ENCODE measurements around the gene CELF2.

Gene CELF2

DNA sequence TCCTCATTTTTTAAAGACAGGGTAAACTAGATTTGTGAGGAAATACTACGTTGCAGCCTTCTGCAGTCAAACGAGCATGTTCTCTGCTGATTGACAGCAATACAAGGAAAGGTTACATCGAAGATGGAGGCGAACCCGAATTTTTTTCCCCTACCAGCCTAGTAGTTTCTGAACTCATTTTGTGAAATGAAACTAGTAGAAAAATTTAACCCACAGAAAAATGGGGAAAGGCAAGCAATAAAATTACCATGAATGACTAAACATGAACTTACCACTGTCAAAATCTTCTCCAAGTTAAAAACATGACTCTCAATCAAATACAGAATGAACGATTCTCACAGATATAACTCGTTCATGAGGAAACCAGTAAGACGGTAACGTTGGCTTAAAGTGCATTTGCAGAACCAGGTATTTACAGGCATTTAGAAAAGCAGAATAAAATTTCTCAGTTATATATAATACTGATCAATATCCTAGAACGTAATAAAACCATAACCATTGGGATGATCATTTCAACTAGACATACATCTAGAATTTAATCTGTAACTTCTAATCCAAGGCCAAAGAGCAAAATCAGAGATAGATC is 73.9 kb downstream of the CELF2 start:
- in situ Hi-C loops (cut with HindIII; ENCODE audit: low sequenced_read_pairs): no loop called here

DNA sequence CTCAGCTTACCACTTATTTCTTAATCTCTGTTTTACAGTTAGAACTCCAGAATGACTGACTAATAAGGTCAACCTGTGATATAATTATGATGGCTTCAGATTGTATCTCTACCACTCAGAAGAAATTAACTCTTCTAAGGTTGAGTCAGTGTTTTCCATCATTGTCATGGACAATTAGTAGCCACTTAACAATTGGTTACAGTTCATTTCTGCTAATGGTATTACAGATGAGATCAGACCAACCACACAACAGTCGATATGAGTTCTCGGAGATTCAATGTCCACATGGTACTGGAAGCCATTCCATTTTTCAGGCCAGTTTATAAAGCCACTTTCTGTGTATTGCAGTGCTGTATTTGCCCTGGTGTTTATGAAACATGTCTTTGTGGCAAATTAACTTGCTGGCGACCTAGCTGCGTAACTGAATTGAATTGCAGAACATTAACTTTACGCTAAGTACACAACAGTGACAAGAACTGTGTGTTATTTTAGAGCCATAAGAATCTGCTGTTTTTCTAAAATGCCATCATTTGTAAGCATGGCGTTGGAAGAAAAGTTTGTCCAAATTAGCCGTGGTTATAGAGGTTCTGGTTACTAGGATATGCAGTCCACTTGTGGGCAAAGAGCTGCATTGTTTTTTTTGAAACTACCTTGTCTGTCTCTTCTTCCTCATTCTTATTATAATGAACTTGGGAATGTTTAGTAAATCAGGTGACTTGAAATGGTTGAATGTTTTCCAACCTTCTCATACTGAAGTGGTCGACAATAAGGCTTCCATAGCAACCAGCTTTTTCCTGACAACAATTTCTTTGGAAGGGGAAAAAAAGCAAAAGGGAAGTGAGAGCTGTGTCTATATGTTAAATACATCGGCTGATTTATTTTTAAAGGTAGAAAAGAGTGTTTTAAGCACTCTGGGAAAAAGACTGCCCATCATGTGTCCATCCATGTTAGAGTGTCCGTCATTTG is 76.4 kb downstream of the CELF2 start:
- in situ Hi-C loops (cut with HindIII; ENCODE audit: low sequenced_read_pairs): no loop called here

DNA sequence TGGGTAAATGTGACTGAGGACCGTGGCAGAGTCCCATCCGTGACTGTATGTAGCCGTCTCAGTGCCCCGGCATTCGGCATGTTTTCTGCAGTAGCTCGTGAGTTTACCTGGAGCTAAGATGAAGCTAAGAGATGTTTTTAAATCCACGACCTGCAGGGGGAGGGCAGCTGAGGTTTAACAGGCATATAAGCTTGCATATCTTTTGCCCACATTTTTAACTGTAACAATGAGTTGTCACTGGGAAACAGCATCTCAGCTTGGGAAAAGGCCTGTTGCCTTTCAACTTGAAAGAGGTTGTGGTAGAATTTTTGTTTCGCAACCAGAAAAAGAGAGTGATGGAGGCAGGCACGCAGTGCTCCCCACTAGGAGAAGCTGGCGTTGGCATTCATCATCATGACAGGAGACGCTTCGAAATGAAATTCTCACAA is 77.7 kb downstream of the CELF2 start:
- in situ Hi-C loops (cut with HindIII; ENCODE audit: low sequenced_read_pairs): no loop called here

DNA sequence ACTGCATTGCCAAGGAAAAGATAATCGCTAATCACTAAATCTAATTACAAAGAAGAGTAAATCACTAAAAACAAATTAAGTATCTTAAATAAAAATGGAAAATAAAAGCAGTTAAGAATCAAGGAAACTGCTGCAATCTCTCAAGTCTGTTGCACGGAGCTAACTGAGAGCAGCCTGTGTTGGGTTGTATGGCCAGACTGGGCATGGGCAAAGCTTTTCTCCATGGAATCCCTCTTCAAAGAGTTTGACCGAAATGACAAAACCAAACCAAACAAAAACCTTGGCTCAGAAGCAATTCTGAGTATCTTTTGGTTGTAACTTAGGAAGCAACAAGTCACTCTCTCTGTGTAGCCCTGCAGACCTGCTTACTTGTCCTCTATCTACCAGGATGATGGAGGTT is 78.8 kb downstream of the CELF2 start:
- in situ Hi-C loops (cut with HindIII; ENCODE audit: low sequenced_read_pairs): no loop called here

DNA sequence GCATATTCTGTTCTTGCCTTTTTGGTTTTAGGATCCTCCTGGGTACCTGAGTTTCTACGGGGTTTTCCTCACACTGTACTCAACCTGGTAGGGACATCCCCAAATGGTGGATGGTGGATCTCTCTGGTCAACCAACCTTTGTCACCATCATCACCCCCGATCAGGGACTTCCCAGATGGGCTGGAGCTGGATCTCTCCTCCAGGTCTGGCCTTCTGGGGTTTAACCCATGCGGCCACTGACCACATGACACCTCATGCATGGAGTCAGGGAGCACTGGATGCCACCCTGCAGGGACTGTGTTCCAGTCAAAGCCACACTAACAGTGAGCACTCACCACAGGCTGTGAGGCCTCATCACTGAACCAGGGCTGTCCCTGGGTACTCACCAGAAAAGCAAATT is 80.0 kb downstream of the CELF2 start:
- in situ Hi-C loops (cut with HindIII; ENCODE audit: low sequenced_read_pairs): no loop called here

DNA sequence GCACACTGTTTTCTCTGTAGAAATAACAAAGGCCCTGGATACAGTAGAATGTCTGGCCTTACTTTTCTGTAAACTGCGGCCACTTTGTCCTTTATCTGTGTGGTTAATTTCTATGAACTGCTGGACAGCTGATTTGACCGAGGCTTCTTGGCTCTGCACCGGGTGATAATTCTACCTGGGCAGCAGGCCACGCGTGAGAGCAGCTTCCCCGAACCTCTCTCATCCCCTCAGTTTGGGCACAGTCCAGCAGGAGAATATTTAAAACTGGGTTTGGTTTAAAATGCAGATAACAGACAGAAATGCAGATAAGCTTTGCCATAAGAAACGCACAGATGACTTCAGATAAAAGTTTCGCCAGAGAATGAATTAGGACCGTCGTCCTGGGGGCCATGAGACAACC is 81.0 kb downstream of the CELF2 start:
- in situ Hi-C loops (cut with HindIII; ENCODE audit: low sequenced_read_pairs): no loop called here

DNA sequence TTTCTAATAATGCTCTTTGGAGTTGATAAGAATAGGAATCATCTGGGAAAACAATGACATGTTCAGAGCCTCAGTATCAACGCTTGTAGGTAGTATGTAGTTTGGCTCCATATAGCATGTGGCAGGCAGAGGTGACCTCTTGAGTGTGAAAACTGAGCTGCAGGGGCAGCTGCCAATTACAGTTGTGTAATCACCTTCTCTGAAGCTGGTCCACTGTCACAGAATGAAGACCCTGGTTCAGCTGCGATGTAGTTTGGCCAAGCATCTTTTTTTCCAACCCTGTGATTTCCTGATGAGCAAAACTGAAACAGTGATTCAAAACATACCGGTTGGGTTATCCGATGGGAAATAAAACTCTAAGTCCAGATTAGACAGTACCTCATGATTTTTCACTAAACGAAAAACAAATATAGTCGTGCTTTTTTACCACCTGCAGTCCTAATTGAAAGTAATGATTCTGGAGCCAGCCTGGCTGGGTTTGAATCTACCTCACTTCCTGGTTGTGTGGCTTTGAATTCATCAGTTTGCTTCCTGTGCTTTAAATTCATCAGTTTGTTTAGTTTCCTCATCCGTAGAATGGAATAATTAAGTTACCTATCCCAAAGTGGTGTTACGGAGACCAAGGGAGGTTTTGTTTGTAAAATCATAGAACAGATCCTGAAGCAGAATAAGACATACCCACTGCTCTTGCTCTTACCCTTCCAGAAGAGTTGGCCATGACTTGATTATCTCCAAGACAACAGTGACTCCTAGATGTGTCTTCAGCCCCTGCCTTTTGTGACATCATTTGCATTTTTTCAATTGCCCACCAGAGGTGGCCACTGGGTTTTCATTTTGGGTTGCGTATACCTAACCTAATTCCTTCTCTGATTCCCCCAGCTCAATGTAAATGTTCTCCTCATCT is 87.4 kb downstream of the CELF2 start:
- in situ Hi-C loops (cut with HindIII; ENCODE audit: low sequenced_read_pairs): no loop called here

DNA sequence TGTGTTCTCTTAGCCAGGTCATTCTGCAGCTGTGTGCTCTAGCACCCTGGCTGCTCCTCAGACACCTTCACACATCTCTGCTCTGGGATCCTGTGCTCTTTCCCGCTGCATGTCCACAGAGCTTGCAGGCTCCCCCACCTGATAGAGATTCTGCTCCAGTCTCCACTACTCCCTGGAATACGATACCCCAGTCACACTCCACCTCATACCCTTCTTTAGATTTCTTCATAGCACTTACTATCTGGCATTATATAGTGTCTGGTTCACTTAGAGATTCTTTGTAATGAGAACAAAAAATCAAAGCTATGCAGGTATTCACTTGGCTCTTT is 88.0 kb downstream of the CELF2 start:
- in situ Hi-C loops (cut with HindIII; ENCODE audit: low sequenced_read_pairs): no loop called here

DNA sequence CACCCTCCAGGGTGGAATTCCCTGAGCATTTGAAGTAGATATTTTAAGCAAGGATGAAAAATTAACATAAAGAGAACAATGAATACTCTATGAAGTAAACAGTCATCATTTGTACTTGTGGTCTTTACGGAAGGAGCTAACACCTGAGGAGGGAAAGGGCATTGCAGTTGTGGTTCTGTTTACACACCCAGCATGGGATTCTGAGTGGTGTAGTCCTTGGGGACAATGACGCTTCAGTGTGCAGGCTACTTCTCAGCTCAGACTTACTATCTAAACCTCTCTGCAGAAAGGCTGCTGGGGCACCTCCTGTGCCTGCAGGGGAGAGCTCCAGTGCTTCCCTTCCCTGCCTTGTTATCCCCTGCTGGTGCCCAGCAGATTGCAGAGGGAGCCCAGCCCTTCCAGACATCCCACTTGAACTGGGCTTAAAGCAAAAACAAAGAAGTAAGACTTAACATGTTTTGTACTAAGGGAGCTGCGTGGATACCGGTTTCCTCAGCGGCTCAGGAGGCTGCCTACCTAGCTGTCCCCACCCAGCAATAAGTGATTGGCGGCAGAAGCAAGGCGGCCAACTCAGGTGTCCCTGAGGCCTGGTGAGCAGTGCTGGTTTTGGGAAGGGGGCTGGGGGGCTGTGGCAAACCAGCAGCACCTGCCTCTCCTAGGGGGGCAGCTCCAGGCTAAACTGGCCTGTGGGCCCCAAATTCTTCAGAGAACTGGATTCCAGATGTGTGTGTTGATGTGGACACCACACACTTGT is 89.1 kb downstream of the CELF2 start:
- in situ Hi-C loops (cut with HindIII; ENCODE audit: low sequenced_read_pairs): no loop called here

DNA sequence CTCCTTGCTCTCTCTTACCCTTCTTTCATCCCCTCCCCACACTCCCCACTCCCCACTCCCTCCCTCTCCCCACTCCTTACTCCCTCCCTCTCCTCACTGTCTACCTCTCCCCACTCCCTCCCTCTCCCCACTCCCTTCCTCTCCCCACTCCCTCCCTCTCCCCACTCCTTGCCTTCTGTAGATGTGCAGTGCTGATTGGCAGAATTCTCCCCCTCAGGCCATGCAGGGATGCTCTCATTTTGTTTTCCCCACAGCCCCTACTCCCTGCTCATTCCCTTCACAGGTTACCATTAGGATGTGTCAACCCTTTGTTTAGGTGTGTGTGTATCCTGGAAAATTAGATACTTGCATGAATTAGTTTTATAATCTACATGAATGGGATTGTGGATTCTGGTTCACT is 90.3 kb downstream of the CELF2 start:
- in situ Hi-C loops (cut with HindIII; ENCODE audit: low sequenced_read_pairs): no loop called here

DNA sequence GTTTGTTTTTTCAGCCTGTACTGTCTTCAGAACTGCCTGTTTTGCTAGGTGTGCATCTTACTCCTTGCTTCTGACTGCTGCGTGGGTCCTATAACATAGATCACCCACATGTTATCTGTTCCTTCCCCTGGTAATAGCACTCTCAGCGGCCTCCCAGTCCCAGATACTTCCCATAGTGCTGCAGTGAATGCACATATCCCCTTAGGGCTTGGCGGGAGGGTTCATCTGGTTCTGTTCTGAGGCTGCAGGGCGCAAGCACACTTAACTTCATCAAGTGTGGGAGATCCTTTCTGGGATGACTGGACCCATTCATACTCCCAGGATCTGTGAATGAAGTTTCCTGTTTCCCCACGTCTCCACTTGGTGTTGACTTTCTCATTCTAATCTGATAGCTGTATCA is 90.7 kb downstream of the CELF2 start:
- in situ Hi-C loops (cut with HindIII; ENCODE audit: low sequenced_read_pairs): no loop called here

DNA sequence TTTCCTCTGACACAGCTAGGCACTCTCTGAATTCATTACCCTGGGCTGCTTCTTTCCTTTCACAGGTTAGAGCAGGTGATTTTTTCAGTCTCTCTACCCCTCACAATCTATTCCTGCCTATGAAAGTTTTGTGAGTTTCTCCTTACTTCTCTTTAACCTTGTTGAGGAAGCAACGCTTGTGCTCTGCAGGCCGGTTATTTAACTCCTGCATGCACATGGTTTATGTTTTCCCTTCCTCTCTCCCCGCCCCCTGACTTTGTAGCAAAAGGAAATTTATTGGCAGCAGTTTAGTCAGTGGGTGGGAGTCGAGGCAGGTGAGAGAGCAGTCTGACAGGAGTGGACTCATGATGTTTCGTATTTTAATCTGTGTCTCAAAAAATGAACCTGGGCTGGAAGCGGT is 91.9 kb downstream of the CELF2 start:
- in situ Hi-C loops (cut with HindIII; ENCODE audit: low sequenced_read_pairs): no loop called here

DNA sequence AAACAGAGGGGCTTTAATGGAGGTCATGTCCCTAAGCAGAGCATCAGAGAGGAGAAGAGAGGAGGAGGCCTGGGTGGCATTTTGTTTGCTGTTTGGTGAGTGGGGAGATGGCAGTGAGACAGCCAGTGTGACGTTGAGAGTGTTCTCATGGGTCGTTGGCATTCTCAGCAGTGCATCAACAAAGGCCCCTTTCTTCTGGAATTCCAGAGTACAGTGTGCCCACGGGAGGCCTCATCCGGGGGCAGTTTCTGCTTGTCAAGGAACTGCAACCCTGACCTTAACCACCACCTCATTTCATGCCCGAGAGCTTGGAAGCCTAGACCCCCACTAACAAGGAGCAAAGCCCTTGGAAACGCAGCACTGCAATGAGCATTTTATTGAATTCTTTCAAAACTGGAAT is 92.9 kb downstream of the CELF2 start:
- in situ Hi-C loops (cut with HindIII; ENCODE audit: low sequenced_read_pairs): loop anchor here (5.0 kb wide), 1 partner anchor 58 kb away; no protein-coding TSS in a partner anchor

DNA sequence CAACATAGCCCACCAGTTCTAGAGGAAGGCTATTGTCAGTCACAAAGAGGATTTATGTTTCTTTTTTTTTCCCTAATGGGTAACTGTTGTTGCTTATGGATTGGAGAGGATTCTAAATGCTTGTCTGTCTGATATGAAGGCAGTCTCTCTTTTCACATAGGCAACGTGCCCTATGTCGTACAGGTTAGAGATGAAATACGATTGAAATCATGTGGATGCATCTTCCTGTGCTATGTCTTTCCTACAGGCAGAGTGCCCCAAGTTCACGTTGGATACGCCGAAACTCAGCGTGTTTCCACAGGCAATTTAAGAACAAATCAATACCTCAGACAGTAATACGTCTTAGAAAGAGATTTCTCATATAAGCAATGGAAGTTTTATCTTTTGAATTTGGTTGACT is 93.8 kb downstream of the CELF2 start:
- in situ Hi-C loops (cut with HindIII; ENCODE audit: low sequenced_read_pairs): loop anchor here (5.0 kb wide), 1 partner anchor 59 kb away; no protein-coding TSS in a partner anchor

DNA sequence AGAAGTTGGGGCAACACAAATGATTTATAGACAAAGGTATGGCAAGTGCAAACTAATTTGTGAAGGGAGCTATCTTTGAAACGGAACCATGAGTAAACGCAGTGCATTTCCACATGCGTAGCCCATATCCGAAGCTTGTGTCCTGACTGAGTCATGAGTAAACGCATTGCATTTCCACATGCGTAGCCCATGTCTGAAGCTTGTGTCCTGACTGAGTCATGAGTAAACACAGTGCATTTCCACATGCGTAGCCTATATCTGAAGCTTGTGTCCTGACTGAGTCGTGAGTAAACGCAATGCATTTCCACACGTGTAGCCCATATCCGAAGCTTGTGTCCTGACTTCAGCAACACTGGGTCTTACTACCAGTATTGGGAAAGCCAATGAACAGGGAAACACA is 95.0 kb downstream of the CELF2 start:
- in situ Hi-C loops (cut with HindIII; ENCODE audit: low sequenced_read_pairs): loop anchor here (5.0 kb wide), 1 partner anchor 60 kb away; no protein-coding TSS in a partner anchor

DNA sequence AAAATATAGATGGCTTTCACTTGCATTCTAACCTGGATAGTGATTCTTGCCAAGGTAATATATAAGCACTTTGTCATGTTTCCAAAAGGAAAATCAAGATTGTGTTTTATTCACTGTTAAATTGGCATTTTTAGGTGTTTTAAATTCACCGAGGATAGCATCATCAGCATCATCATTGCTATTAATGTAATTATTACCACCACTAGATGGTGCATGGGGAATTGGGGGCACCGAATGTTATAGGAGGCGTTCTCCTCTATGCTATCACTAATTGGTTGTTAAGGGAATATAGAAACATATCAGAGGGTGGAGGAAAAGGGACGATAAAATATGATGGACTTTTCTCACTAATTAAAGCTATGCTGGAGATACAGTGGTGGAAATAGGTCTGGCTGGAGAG is 95.5 kb downstream of the CELF2 start:
- in situ Hi-C loops (cut with HindIII; ENCODE audit: low sequenced_read_pairs): loop anchor here (5.0 kb wide), 1 partner anchor 61 kb away; no protein-coding TSS in a partner anchor

DNA sequence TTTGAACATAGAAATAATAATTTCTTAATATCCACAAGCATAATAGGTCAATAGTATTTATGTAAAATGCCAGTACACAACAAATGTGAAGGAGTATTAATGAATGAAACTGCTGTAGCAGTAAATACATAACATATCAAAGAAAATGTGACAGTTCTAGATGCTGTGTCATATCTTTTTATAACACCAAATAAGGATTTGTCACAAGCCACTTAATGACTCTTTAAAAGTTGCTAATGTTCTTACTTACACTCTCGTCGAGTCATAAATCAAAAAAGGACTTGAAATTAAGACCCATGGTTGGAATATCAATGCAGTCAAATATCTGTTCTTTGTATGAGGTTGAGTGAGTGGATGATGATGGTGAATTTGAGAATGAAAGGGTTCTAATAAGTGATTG is 96.6 kb downstream of the CELF2 start:
- in situ Hi-C loops (cut with HindIII; ENCODE audit: low sequenced_read_pairs): loop anchor here (5.0 kb wide), 1 partner anchor 62 kb away; no protein-coding TSS in a partner anchor

DNA sequence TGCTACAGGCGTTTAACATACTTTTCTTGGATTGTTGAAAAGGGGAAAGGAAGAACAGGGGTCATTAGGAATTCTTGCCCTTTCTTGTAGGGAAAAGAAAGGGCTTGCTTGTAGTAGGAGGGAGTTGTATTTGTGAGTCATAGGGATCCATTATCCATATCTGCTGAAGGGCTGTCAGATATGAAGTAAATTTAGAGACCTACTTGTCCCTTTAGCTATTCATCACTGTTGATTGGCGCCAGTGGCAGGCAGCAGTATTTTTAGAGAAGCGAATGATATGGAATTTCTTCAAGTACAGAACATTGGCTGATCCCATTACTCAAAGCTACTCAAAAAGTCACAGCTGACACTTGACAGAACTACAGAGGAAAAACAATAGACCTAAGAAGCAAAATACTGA is 97.7 kb downstream of the CELF2 start:
- in situ Hi-C loops (cut with HindIII; ENCODE audit: low sequenced_read_pairs): no loop called here

DNA sequence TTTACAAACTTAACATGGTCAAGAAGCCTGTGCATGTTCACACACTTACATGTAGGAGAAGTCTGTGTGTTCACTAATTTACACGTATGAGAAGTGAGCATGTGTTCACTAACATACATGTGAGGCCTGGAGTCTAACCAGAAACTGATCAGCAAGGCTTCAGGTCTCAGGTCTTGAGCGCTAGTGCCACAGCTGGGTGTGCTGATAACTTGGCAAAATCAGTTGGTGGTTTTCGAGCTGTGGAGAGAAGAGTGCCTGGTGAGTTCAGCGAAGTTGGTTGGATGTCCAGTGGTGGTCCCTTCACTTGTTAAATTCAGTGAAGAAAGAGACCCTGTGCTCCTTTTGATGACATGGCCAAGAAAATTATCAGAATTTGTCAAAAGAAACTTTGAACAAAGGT is 98.7 kb downstream of the CELF2 start:
- in situ Hi-C loops (cut with HindIII; ENCODE audit: low sequenced_read_pairs): no loop called here

DNA sequence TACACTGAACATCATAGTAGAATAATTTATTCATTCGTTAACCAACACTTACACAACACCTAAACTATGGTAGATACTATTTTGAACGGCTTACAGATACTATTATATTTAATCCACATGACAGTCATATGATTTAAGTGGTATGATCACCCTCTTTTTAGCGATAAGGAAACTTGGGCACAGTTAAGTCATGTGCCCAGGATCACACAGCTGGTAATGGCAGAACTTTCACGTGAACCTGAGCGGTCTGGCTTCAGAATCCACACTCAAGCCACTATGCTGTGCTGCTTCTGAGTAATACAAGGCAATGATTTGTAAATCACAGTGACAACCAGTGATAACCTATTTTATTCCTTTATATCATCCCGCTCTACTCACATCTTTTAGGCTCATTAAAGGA is 99.1 kb downstream of the CELF2 start:
- in situ Hi-C loops (cut with HindIII; ENCODE audit: low sequenced_read_pairs): no loop called here
